Hypothalamus (tissue), 51 donors: ENCODE results near the gene MAP1LC3B.

ENCODE experiments used
- DNase-seq, 51 donors: peaks; one replicate each; lab custom pipeline; 2025; lab: John Stamatoyannopoulos, UW

Gene MAP1LC3B

GRCh38 chr16:87425941-87426340, 33.8 kb downstream of the MAP1LC3B start:
- no peak for DNase-seq

DNA sequence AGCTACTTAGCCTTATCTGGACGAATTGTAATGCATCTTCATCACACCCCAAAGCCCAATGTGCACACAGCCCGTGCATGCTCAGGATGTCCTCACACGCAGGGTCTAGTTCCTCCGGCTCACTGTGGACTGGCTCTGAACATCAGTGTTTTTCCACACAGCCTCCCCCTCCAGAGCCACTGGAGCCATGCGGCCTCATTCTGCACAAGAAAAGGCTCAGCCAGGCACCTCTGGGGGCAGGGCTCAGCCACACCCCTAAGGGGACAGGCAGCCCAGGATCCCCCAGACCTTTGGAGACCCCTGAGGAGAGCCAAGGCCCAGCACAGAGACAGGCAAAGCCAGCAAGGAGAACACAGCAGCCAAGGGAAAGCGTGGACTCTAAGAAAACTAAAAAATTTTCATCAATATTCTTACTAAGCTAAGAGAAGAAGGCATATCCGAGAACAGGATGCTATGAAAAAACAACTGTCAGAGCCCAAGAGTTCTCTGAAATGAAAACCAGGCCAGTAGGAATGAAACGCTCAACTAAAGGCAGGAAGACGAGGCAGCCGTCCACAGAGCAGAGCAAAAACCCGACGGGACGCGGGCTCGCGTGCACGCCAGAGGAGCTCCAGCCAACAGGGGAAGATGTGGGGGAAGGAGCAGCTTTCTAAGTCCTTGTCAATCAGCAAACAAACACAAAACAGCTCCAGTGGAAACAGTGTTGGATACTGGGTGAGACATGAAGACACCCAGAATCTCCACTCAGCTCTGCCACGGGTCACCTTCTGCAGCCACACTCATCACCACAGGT, 34.5 kb downstream of the MAP1LC3B start:
- no peak for DNase-seq

GRCh38 chr16:87431926-87432325, 39.8 kb downstream of the MAP1LC3B start:
- peak in 2 of 51 donors; percentile 18 to 38 for DNase-seq

GRCh38 chr16:87432330-87432915, 40.3 kb downstream of the MAP1LC3B start:
- no peak for DNase-seq

DNA sequence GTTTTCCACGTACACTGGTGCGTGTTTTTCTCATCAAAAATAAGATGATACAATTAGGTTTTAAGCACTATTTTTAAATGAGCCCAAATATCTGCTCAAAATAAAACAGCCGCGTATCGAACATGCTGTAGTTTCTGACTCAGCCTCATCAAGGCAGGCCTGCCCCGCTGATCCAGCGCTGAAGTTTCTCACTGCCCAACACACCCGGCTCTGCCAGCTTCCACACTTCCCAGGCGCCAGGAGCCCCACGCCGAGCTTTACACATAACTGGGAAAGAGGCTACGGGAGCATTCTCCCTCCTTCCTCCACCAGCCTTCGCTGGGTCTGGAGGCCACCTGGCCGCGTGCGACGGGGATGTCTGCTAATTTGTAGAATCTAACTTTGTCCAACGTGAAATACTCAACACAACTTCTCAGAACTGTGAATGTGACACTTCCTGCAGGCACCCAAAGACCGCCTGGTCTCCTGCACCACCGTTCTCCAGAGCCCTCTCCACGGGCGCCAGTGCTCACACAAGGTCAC, 42.1 kb downstream of the MAP1LC3B start:
- DNase-seq, result peak in 1 of 51 donors; percentile 19

GRCh38 chr16:87435372-87436224, 43.5 kb downstream of the MAP1LC3B start:
- DNase-seq, result peak in 2 of 51 donors; percentile 13 to 14

DNA sequence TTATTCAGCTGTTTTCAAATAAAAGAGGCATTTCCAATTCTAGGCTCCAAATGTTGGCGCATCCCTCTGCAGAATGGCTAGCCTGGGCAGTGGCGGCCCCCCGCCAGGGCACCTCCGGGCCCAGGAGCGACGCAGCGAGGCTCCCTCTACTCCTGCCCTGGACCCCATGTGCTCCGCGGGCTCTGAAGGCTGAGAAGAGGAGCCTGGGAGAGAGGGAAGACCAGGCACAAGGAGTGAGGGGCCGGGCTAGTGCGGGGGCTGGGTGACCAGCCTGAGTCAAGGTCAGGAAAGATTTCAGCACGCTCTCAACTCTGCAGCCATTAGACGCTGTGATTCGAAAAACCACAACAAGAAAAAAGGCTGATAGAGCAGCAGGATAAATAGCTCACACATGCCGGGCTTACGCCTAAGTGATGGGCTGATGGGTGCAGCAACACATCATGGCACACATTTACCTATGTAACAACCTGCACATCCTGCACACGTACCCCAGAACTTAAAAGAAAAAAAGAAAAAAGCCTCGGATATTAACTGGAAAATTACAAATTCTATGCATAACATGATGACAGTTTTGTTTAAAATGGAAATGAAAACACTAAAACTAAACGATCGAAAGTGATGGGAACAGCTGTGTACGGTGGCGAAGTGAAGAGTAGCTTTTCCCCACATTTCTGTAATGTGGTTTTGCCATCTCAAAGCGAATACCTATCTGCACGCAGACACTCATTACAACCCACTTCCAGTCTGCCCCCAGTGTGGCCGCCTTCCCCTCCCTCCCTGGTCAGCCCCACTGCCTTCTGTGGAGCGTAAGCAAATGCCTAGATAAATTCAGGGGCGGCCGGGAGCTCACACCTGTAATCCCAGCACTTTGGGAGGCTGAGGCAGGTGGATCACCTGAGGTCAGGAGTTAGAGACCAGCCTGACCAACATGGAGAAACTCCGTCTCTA, 44.4 kb downstream of the MAP1LC3B start:
- no peak for DNase-seq

DNA sequence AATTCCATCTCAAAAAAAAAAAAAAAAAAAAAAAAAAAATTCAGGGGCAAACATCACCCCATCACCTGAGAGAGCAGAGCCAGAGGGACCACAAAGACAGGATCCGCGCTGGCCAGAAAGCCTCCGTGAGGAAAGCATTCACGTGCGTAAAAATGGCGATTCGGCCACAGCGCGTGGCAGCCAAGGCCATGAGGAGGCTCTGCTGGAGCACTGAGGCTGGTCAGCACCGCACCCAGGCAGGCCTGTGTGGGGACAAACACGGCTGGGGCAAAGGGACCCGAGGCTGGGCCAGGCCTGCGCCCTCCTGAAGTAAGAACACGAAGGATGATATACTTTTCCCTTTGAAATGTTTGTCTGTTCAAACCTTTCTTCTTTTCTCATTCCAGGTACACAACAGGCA, 45.2 kb downstream of the MAP1LC3B start:
- no peak for DNase-seq

DNA sequence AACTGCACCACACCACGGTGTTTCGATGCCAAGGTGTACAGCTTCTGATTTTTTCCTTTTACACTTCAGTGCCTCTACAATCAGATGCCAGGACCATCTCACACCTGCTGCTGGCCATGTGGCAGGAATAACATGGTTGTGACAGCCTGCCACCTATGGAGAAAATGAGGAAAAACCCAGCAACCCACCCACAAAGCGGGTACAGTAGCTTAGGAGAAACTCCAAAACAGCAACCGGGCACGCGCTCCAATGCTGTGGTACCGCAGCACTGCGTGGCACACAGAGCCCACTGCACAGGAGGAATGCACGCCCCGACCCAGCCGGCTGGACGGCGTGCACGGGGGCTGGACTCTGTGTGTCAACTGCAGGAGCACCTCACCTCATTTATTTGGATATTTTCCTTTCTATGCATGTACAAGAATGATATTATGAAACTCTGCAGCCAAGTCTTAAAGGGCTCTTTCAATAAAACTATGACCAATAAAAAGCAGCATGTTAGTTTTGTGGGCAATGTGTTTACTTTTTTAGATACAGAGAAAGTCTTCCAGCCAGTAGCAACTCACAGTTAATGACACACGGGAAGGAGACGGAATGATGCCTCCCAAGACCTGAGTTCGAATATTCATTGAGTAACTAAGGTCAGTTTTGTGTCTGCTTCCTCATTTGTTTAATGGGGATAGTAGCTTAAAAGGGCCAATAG, 45.9 kb downstream of the MAP1LC3B start:
- DNase-seq, result no peak

- no peak for DNase-seq
Observed at GRCh38 chr16:87438611-87438985, 46.5 kb downstream of the MAP1LC3B start.

GRCh38 chr16:87439926-87440325, 47.8 kb downstream of the MAP1LC3B start:
- no peak for DNase-seq

DNA sequence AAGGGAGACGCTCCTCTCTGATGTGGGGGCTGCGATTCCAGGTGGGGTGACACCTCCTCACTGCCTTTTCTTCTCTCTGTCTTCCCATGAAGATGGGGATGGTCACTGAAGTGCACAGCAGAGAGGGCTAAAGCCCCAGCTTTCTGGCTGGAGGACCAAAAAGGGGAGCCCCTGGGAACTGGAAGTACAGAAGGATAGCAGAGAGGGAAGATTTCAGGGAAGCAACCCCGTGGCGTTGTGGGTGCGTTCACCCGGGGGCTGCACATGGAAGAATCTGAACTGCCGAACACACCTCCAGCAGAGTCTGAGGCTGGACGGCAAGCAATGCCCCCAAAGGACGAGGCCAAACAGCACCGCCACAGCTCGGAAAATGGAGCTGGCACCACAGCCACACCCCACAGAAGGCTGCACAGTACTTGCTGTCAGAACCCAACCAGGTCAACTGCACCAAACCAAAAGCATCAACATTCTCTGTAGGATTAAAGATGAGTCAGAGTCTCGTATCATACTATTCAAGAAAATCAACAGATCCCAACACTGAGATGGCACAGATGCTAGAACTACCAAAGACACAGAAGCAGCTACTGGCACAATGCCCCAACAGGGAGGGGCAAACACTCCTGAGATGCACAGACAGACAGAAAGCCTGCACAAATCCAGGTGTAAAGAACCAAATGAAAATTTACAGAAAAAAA, 49.9 kb downstream of the MAP1LC3B start:
- DNase-seq, result no peak

GRCh38 chr16:87442581-87442966, 50.4 kb downstream of the MAP1LC3B start:
- DNase-seq, result no peak

DNA sequence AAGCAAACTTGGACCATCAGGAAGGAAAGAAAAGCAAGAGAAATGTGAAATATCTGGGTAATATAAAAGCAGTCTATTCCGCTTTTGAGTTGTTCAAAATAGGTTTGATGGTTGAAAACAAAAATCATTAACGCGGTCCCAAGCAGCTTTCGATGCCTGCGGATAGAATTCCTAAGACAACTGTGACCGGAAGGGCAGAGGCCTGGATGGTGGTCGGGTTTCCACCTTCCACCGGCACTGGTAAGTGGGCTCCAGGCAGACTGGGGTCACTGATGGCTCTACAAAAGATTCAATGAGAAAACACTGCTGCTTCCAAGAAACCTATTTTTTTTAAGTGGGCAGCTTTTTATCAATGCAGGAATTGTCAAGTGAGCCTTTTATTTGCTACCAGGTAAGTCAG, 50.9 kb downstream of the MAP1LC3B start:
- no peak for DNase-seq

- no peak for DNase-seq
Observed at GRCh38 chr16:87443964-87444363, 51.8 kb downstream of the MAP1LC3B start.

DNA sequence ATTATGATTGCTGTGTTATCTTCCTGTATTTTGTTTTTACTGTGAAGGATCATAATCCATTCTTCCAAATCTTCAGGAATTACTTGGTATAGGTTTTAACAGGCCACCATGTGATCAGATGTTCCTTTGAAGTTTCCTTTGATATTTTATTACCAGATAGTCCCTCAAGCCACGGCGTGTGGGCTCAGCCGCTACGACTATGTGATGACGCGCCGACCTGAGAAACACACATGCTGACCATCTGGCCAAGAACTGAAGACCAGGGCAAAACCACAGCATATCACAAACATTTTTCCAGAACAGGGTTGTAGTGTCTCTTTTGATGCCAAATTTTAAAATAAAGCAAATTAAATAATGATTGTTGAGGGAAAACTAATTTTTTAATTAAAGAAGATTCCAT, 53.4 kb downstream of the MAP1LC3B start:
- no peak for DNase-seq

DNA sequence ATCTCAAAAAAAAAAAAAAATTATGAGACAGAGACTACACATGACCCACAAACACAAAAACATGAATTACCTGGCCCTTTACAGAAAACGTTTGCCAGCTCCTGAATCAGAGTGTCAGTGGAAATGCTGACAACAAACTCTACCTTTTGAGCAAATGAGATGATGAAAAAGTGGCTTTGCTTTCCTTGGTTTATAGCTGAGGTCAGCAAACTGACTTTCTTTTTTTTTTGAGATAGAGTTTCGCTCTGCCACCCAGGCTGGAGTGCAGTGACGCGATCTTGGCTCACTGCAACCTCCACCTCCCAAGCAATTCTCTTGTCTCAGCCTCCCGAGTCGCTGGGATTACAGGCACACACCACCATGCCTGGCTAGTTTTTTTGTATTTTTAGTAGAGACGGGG, 54.3 kb downstream of the MAP1LC3B start:
- DNase-seq, result no peak

DNA sequence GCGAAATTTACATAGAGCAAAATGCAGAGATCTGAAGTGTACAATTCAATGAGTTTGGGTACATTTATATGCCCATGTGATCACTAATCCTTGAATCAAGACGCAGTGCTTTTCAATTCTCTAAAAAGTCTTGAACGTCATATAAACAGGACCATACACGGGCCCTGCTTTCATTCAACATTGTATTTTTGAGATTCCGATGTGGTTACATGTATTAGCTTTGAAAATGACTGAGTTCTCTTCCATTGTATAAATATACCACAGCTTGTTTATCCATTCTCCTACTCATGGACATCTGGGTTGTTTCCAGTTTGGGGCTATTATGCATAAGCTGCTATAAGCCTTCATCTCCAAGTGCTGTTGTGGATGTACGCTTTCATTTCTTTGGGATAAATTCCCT, 55.2 kb downstream of the MAP1LC3B start:
- no peak for DNase-seq

- DNase-seq, result no peak
Observed at GRCh38 chr16:87448866-87449265, 56.7 kb downstream of the MAP1LC3B start.
